ENCODE measurements around the gene CAPS.
A peak's percentile ranks its signal among the peaks of the same experiment; 100 is the strongest.
"Not testable (repeated sequence)": the region's sequence is repeated elsewhere in the genome, so short reads cannot be mapped to it uniquely, and the experiment has no call there.

Gene CAPS

DNA sequence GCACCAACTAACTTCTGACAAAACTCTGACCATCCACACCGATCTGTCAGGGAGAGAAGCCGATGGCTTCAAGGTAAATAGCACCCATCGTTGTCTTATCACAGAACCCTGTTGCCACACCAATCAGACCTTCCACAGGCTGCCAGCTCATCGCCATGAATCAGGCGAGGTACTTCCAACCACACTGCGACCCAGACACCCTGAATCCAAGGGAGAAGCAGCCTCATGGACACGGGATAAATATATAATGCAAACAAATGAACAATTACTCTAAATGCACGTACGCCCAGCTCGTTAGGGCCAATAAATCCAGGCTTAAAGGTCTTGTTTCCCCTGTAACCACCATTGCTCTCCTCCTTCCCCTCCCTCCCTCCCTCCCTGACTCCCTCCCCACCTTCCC is 43.1 kb downstream of the CAPS start:
- DNase-seq (ENCODE audit: low spot score) = no peak

- DNase-seq (ENCODE audit: low spot score) = no peak
Measured at GRCh38 chr19:5958074-5958850, 44.2 kb downstream of the CAPS start.

DNA sequence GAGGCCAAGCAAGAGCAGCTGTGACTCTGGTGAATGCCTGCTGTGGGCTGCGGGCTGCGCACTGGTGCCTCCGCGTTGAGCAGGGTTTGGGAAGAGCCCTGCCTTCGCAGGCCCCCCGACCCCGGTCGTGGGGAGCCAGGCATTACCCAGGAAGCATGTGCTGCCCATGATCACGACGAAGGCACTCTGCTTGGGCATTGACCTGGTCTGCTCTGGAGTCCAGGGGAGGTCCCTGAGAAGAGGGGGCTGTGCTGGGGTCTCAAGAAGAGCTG is 44.7 kb downstream of the CAPS start:
- no peak for DNase-seq (ENCODE audit: low spot score)

DNA sequence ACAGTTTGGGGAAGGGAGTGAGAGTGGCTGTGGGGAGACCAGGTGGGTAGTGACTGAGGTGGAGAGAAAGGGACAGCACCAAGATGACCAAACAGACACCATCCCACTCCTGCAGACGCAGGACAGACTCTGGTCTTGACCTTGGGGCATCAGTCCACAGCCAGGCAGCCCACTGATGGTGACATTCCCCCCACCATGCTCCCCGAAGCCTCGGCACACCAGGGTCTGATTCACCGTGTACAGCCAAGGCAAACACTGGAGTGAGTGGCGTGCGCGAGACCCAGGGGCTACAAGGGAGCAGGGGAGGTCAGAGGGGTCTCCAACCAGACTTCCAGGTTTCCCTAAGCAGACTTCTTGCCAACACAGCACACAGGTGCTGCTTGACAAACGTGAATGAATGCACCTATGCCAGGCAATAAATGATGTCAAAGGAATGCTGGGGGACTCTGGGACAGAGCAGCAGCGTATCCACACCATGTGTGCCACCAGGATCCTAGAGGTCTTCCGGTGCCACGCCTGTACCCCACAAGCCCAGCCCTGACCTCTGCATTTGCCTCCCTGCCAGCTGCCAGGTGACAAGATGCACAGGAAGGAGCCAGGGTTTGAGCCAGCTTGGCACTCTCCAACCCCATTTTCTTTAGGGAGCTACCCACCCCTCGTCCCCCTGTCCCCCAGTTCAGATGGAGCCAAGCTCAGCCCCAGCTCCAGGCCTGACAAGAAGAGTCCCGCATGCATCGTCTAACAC is 45.4 kb downstream of the CAPS start:
- DNase-seq (ENCODE audit: low spot score) = no peak

- no peak for DNase-seq (ENCODE audit: low spot score)
Measured at GRCh38 chr19:5960005-5961001, 46.2 kb downstream of the CAPS start.

DNA sequence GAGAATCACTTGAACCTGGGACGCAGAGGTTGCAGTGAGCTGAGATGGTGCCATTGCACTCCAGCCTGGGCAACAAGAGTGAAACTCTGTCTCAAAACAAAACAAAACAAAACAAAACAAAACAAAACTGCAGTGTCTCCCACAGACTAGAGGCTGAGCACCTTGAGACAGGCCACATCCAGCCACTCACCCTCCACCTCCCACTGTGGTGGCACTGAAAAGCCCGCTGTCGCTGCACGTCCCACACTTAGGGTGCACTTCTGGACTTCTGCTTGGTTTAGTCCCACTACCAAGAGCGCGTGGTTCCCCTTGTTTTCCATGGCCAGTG is 47.6 kb downstream of the CAPS start:
- not testable (repeated sequence) for DNase-seq (ENCODE audit: low spot score)

DNA sequence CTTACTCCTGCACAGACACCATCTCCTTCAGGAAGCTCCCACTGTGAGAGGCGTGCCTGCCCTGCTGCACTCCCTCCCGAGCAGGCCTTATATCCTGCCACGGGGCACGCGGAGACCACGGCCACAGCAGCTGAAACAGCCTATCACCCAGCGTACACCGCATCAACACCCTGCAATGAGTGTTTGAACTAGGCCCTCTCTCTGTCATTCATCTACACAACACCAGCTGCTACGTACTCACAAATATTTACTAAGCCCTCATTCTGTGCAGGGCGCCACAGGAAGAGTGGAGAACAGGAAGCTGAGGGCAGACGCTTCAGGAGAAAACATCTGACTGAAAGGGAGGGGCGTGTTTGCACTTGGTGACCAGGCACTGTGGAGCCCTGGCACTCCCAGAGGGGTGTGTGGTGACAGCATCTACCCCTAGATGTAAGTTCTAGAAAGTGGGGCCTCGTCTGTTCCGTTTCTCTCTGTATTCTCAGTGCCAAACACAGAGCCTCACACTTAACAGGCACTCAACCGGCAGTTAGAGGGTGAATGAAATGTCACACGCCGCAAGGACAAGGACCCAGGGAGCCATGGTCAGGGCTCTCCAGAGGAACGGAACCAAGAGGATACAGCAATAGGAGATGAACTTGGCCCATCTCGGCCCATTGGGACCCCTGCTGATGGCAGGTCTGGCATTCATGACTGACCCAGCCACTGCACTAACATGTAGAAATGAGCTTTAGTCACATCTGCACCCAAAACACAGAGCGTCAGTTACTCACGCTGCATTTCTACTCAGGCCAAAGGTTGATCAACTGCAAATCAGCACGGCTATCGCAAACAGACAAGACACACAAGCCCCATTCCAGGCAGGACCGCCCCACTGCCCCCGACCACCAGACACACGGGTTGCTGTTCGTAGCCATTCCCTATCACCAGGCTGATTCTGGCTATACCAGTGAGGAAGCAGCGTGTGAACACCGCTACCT is 48.2 kb downstream of the CAPS start:
- DNase-seq (ENCODE audit: low spot score) = peak; percentile 62

DNA sequence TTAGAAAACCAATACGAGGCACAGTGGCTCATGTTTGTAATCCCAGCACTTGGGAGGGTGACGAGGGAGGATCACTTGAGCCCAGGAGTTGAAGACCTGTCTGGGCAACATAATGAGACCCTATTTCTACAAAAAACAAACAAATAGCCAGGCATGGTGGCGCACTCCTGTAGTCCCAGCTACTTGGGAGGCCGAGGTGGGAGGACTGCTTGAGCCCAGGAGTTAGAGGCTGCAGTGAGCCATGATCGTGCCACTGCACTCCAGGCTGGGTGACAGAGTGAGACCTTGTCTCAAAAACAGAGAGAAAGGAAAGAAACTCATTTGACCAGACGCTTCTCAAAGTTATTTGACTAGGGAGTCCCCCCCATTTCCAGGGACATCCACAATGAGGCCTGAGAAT is 49.2 kb downstream of the CAPS start:
- DNase-seq (ENCODE audit: low spot score) = not testable (repeated sequence)

- DNase-seq (ENCODE audit: low spot score) = no peak
Measured at GRCh38 chr19:5963855-5964254, 49.8 kb downstream of the CAPS start.

- DNase-seq (ENCODE audit: low spot score) = no peak
Measured at GRCh38 chr19:5964816-5965565, 50.9 kb downstream of the CAPS start.
